ENCODE results near the gene ERG. TPM values are rescaled to one million over a fixed set of nuclear protein-coding genes. Genes with fewer than 3 reads are reported as not detected.

ERG gene
- total RNA-seq, result under 1 TPM in 1 of 2 donors, not detected in 1; 0.34 TPM

GRCh38 chr21:38498057-38498833 lies at the start of gene ERG:
Gene ERG, minus strand, starts transcription at chr21:38498477. Its CDS starts 97 bp downstream, at chr21:38498380.

Small RNAs within 50 kb of the gene (small RNA-seq; reads per million reads assigned to genes)
- gene SNRPGP13, result 0 reads per million in 2 donors

Other genes starting within 250 kb of the ERG start
- gene KCNJ15, start 241.5 kb downstream of the ERG start, total RNA-seq, result not detected

Data from melanocyte of skin (primary cell).